Stimulated activated naive CD8-positive, alpha-beta T cell treated with anti-CD3 and anti-CD28 coated beads, Interleukin-15, amount 100 ng/mL, for 72 hours (primary cell): ENCODE results near the gene FETUB.

Source experiments
- ATAC-seq: fragments of 150-1000 bp; cut with Tn5 transposase; 2 replicates; pipeline ENCODE4 v1.10.0; 2021; ENCODE audit warnings: mild to moderate bottlenecking, moderate library complexity
- DNase-seq, 2 donors: peaks; one replicate each; pipeline ENCODE4 v3.0.0; 2021 to 2022
- H3K27ac Mint-ChIP-seq, 2 donors: one replicate each; pipeline ENCODE4 v1.8.0; 2022; ENCODE audit warnings: mild to moderate bottlenecking in 2 of 2, mixed read lengths in 2 of 2, moderate library complexity in 2 of 2
- H3K27me3 Mint-ChIP-seq: one replicate; pipeline ENCODE4 v1.8.0; 2022; ENCODE audit warnings: mixed read lengths
- H3K4me1 Mint-ChIP-seq: one replicate; pipeline ENCODE4 v1.8.0; 2022; ENCODE audit warnings: mild to moderate bottlenecking, mixed read lengths
- H3K4me3 Mint-ChIP-seq, 2 donors: one replicate each; pipeline ENCODE4 v1.8.0; 2022; ENCODE audit warnings: mild to moderate bottlenecking in 2 of 2, mixed read lengths in 2 of 2, moderate library complexity in 1 of 2
- H3K9me3 Mint-ChIP-seq, 2 donors: one replicate each; pipeline ENCODE4 v1.8.0; 2022; ENCODE audit warnings: mixed read lengths in 2 of 2

The FETUB gene

DNA sequence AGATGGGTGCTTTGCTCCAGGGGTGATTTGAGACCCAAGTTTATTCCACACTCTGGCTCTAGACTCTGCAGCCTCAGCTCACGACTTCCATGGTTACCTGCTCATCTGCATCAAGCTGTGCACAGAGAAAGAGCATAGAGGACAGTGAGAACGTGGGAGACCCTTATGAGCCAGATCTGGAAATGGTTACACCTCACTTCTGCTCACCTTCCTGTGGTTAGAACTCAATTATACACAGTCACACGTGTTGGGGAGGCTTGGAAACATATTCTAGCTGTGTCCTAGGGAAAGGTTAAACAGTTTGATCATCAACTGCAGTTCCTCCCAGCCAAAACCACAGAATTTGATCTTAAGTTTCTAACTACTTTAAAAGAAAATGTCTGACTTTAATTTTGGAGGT, 1.8 kb downstream of the FETUB start:
- Mint-ChIP-seq H3K4me3 (peak overlapping the region in 1 of 2 donors; percentile 29), H3K9me3 (no peaks in the 10 kb centered on the region), H3K27ac (no peak overlapping the region), H3K4me1 (peaks cover 41% of the 10 kb centered on the region), H3K27me3 (peaks cover 8% of the 10 kb centered on the region)
- DNase-seq (no peak), ATAC-seq (no peak)

DNA sequence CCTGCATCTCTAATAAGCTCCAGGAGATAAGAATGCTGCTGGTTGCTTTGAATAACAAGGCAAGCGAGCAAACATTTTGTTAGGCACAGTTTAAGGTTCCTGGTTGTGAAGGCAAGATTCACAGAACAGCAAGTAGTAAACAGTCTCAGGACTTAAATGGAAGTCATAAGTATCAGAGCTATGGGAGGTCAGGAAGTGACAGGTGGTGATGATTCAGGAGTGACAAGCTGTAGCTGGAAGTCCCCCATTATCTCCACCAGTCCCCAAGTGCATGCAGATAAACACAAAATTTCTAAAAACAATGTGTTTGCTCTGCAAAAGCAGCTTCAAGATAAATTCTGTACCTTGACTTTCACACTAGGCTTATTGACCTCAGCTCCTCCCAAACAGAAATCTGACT, 3.3 kb downstream of the FETUB start:
- DNase-seq (no peak), ATAC-seq (peak; percentile 91)
- H3K27me3 Mint-ChIP-seq, result peaks cover 8% of the 10 kb centered on the region
- H3K4me3 Mint-ChIP-seq, result peak overlapping the region in 1 of 2 donors; percentile 24
- no peaks in the 10 kb centered on the region for H3K9me3 Mint-ChIP-seq
- no peak overlapping the region for H3K27ac Mint-ChIP-seq
- peaks cover 41% of the 10 kb centered on the region for H3K4me1 Mint-ChIP-seq

DNA sequence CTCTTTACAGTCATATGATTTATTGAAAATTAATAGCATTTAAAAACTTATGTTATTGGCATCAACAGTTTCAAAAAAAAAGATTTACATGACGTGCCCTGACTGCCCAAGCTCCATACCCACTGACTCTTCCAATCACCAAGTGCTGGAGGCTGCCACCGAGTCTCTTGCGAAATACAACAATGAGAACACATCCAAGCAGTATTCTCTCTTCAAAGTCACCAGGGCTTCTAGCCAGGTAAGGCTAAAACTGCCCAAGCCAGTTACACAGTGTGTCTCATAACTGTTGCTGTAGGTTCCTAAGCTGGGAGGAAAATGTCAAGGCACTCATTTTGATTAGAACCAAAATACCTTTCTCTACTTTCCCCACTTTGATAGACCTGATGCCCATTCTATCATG, 4.5 kb downstream of the FETUB start:
- no peak overlapping the region for H3K27ac Mint-ChIP-seq
- H3K27me3 Mint-ChIP-seq, result peaks cover 8% of the 10 kb centered on the region
- H3K9me3 Mint-ChIP-seq, result no peaks in the 10 kb centered on the region
- ATAC-seq, result no peak
- H3K4me1 Mint-ChIP-seq, result peaks cover 43% of the 10 kb centered on the region
- DNase-seq, result no peak
- no peak overlapping the region for H3K4me3 Mint-ChIP-seq

DNA sequence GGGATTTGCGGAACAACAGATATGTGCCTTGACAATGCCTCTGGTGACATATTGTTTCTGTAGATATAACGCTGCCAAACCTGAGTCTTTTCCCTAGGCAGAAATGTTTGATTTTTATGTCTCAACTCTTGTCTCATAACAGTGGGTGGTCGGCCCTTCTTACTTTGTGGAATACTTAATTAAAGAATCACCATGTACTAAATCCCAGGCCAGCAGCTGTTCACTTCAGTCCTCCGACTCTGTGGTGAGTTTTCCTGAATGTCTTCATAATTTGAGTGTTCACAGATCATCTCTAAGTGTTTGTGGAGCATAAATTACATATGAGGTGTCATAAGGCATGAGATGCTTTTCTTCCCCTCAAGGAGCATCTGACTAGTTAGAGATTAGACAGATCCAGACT, 5.9 kb downstream of the FETUB start:
- DNase-seq (no peak), ATAC-seq (no peak)
- Mint-ChIP-seq H3K27me3 (no peaks in the 10 kb centered on the region), H3K4me3 (no peak overlapping the region), H3K27ac (no peak overlapping the region), H3K4me1 (peaks cover 37% of the 10 kb centered on the region), H3K9me3 (no peaks in the 10 kb centered on the region)

DNA sequence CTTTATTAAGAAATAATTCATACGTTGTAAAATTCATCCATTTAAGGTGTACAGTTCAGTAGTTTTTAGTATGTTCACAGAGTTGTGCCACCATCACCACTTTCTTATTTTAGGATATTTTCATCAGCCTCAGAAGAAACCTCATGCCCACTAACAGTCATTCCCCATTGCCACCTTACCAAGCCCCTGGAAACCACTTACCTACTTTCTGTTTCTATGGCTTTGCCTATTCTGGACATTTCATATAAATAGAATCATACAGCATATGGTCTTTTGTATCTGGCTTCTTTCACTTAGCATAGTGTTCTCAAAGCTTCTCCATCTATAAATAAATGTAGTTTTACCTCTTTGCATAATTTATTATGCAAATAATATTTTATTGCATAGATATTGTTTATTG, 6.6 kb downstream of the FETUB start:
- Mint-ChIP-seq H3K4me1 (peaks cover 30% of the 10 kb centered on the region), H3K9me3 (no peaks in the 10 kb centered on the region), H3K27me3 (no peaks in the 10 kb centered on the region), H3K27ac (no peak overlapping the region), H3K4me3 (no peak overlapping the region)
- no peak for DNase-seq
- peak; percentile 53 for ATAC-seq

DNA sequence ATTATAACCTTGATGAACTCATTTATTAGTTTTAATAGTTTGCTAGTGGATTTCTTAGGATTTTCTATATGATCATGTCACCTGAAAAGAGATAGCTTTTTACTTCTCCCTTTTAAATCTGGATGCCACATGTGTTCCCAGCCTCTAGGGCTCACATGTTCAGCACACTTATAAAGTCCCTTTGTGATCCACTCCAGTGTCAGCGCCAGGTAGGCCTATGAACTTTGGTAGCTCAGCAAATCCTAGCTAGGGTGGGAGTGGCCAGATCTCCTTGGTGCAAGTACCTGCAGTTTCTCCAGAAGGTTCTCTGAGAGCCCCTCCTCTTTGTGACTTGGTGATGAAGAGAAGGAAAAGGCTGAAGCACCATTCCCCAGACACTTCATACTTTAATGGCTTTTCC, 8.7 kb downstream of the FETUB start:
- ATAC-seq, result no peak
- Mint-ChIP-seq H3K9me3 (no peaks in the 10 kb centered on the region), H3K4me3 (no peak overlapping the region), H3K27ac (no peak overlapping the region), H3K4me1 (peaks cover 10% of the 10 kb centered on the region), H3K27me3 (peaks cover 7% of the 10 kb centered on the region)
- no peak for DNase-seq

DNA sequence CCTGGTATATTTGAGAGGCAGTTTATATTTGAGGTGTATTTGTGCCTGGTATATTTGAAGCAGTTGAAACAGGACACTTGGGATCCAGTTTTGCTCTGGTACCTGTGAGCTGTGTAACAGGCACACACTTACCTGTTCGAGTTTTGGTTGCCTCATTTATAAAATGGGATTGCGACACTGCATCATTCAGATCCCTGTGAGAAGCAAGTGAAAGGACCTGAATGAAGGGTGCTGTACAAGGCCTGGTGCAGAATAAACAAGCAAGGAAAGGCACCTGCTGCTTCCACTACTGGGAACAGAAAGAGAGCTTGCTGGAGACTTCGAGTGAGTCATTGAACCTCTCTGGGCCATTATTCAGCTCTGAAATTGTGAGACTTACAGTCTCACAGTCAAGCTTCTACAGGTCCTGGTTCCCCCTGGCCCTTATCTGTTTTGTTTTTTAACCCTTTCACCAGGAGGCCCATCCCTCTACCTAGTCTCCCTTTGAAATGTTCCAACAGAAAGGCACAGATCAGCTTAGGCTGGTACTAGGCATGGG, 11.5 kb downstream of the FETUB start:
- Mint-ChIP-seq H3K27me3 (peaks cover 15% of the 10 kb centered on the region), H3K27ac (no peak overlapping the region), H3K4me3 (no peak overlapping the region), H3K4me1 (peaks cover 4% of the 10 kb centered on the region), H3K9me3 (no peaks in the 10 kb centered on the region)
- DNase-seq (no peak), ATAC-seq (no peak)

DNA sequence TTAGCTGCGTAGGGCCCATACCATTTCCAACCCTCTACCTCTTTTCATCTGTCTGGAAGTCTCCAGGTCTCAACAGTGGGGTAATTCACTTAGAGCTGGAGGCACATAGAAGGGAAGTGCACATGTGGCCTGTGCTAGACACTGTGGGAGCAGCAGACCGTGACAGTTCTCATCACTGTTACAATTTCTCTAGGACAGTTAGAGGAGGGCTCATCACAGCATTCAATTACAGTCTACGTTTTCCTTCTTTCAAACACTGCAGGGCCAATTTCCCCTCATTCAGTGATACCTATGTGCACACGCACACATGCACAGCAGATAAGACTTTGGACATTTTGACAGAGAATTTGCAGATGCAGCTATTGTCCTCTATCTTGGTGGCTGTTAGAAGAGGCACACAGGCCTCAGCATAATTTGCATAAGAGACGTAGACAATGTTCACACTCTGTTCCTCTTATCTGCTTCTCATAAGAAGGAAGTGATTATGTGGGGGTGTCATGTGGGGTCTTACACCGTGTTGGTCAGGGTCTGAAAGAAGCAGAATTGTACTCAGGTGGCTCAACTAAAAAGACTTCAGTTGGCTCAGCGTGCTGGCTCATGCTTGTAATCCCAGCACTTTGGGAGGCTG, 13.0 kb downstream of the FETUB start:
- peaks cover 4% of the 10 kb centered on the region for H3K4me1 Mint-ChIP-seq
- no peak for ATAC-seq
- no peak for DNase-seq
- no peak overlapping the region for H3K4me3 Mint-ChIP-seq
- peaks cover 21% of the 10 kb centered on the region for H3K27me3 Mint-ChIP-seq
- no peaks in the 10 kb centered on the region for H3K9me3 Mint-ChIP-seq
- H3K27ac Mint-ChIP-seq, result no peak overlapping the region

DNA sequence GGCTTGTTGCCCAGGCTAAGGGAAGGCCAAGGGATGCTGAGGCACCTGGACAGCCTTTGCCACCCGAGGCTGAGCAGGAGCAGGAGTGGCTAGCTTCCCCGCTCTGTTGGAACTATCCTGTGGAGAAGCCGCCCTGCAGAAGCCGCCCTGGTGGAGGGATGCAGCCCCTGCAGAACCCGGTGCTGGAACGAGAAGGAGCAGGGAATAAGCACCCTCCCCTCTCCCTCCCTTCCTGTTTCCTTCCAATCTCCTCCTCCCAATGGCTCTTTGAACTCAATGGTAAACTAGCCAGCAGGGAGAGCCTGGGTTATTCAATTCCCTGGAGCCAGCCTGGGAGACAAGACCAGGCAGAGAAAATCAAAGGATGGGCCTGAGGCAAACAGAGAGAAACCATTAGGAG, 13.8 kb downstream of the FETUB start:
- peaks cover 28% of the 10 kb centered on the region for H3K27me3 Mint-ChIP-seq
- H3K4me3 Mint-ChIP-seq, result no peak overlapping the region
- ATAC-seq (no peak), DNase-seq (no peak)
- no peaks in the 10 kb centered on the region for H3K9me3 Mint-ChIP-seq
- H3K4me1 Mint-ChIP-seq, result peaks cover 4% of the 10 kb centered on the region
- no peak overlapping the region for H3K27ac Mint-ChIP-seq

DNA sequence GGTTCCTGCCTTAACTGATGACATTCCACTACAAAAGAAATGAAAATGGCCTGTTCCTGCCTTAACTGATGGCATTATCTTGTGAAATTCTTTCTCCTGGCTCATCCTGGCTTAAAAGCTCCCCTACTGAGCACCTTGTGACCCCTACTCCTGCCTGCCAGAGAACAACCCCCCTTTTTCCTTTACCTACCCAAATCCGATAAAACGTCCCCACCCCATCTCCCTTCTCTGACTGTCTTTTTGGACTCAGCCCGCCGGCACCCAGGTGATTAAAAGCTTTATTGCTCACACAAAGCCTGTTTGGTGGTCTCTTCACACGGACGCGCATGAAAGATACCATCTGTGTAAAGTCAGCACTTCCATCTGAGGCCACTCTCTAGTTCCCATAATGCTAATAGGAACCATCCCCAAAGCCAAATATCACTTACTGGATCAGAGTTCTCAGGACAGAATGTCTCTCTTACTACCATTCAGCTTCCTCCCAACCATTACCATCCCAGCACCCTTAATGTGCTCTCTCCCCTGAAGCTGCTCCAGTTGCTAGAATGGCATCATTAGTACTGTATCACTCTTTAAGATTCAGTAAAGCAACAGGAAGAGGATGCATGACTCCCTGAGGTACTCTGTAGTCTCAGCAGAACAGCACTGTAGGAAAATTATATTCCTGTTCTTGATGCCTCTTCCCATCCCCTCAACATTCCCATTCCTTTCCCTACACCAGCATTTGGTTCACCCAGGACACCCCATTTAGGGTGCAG, 23.3 kb downstream of the FETUB start:
- ATAC-seq, result no peak
- Mint-ChIP-seq H3K27me3 (peaks cover 30% of the 10 kb centered on the region), H3K9me3 (no peaks in the 10 kb centered on the region), H3K27ac (no peak overlapping the region), H3K4me1 (peaks cover 6% of the 10 kb centered on the region), H3K4me3 (no peak overlapping the region)
- no peak for DNase-seq

DNA sequence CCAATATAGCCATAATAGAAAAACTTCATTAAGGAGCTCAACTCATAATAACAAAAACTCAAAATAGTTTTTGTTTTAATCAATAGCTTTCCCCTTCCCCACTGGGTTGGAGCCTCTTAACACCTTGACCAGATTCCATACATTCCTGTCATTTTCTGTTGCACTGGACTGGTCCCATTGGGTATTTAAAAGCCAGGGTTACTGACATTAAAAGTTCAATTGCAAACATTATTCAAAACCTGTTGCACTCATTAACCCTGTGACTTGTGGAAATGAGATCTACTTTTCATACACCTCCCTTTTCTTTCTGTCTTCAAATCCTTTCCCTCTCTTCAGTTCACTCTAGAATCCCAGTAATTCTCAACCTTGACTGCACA, 23.9 kb downstream of the FETUB start:
- Mint-ChIP-seq H3K9me3 (no peaks in the 10 kb centered on the region), H3K4me3 (no peak overlapping the region), H3K4me1 (peaks cover 8% of the 10 kb centered on the region), H3K27ac (no peak overlapping the region), H3K27me3 (peaks cover 24% of the 10 kb centered on the region)
- no peak for ATAC-seq
- DNase-seq, result no peak

DNA sequence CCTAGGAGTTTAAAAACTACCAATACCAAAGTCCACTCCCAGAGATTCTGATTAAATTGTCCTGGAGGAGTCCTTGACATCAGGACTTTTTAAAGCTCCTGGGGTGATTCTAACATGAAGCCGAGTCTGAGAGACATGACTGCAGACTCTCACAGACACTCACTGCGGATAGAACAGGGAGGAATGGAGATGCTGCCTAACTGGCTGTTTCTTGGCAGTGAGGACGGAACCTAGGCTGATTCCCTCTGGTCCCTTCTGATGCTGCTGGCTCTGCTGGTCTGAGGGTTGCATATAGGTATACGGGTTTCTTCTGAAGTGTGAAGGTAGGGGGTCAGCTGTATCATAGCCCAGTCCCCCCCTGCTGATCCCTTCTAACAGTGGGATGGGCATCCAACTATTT, 24.3 kb downstream of the FETUB start:
- H3K27me3 Mint-ChIP-seq, result peaks cover 20% of the 10 kb centered on the region
- ATAC-seq (no peak), DNase-seq (no peak)
- H3K9me3 Mint-ChIP-seq, result no peaks in the 10 kb centered on the region
- H3K4me3 Mint-ChIP-seq, result no peak overlapping the region
- H3K27ac Mint-ChIP-seq, result no peak overlapping the region
- H3K4me1 Mint-ChIP-seq, result peaks cover 12% of the 10 kb centered on the region

DNA sequence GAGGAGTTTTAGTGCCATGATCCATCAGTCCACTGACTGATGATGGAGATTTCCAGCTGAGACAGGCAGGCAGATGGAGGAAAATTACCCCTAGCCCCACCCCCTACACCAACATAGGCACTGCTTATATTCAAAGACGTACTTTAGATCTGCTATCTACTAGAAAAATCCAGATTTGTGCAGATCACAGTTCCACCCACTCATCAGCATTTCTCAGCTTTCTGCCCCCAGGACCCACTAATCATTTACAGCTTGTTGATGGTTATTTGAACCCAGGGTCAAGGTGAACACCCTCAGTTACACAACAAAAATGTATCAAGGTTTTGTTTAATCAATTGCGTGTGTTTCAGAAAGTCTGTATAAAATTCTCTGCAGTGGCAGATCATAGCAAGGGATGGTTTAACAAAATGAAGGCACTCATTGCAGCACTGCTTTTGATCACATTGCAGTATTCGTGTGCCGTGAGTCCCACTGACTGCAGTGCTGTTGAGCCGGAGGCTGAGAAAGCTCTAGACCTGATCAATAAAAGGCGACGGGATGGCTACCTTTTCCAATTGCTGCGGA, 25.5 kb downstream of the FETUB start, which contains the start of gene HRG:
Gene HRG (plus strand): TSS at position 390 of the 564 bp plus-strand sequence. CDS start 18 bp downstream, at position 408.
- DNase-seq (no peak), ATAC-seq (no peak)
- H3K4me1 Mint-ChIP-seq, result peaks cover 17% of the 10 kb centered on the region
- H3K9me3 Mint-ChIP-seq, result no peaks in the 10 kb centered on the region
- no peak within 1 kb of the TSS for H3K27ac Mint-ChIP-seq
- H3K4me3 Mint-ChIP-seq, result no peak within 1 kb of the TSS
- peaks cover 19% of the 10 kb centered on the region for H3K27me3 Mint-ChIP-seq

DNA sequence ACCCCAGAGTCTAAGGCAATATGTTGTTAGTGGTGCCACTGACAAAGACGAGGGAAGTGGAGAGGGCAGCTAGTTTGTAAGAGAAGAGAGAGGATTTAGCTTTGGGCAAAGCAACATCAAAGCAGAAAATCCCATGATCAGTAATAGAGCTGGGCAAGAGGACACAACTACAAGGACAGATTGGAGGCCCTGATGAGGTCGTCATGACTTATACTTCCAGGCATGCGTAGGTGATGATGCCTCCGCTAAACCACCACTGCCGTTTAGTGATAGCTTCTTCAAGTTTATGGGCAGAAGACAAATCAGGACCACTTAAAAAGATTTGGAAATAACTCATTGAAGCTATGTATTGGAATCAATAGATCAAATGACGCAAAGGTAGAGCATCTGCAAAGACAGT, 28.2 kb downstream of the FETUB start:
- DNase-seq (no peak), ATAC-seq (no peak)
- H3K4me3 Mint-ChIP-seq, result no peak overlapping the region
- peaks cover 17% of the 10 kb centered on the region for H3K4me1 Mint-ChIP-seq
- H3K9me3 Mint-ChIP-seq, result no peaks in the 10 kb centered on the region
- peaks cover 23% of the 10 kb centered on the region for H3K27me3 Mint-ChIP-seq
- H3K27ac Mint-ChIP-seq, result no peak overlapping the region

DNA sequence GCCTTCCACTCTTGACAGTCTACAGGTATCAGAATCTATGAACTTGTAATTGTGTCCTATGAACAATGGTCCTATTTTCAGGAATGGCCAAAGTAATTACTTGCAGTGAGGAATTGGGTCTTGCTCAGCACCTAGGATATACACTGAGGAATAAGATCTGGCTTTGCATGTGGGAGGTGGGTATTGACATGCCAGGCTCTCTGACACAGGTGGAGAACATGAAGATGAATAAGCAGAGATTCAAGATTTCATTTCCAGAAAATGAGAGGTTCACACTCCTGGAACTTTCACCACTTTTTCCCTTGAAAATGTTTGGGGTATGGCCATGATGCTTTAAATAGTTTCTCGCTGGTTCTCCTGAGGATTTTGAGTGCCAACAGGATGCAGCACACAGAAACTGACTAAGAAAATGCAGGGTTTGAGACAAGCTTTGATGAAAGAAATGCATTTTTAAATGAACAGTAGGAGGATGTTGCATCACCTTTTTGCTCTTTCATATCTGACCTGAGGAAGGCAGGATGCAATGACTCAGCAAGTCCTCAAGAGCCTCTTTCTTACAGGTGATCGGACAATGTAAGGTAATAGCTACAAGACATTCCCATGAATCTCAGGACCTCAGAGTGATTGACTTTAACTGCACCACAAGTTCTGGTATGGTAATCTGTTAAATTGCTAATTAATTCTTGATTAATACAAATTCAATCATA, 29.3 kb downstream of the FETUB start:
- H3K9me3 Mint-ChIP-seq, result no peaks in the 10 kb centered on the region
- DNase-seq (no peak), ATAC-seq (peak; percentile 84)
- peaks cover 17% of the 10 kb centered on the region for H3K4me1 Mint-ChIP-seq
- H3K27me3 Mint-ChIP-seq, result peaks cover 19% of the 10 kb centered on the region
- H3K27ac Mint-ChIP-seq, result peak overlapping the region; percentile 75 to 89
- peak overlapping the region; percentile 1 to 13 for H3K4me3 Mint-ChIP-seq

DNA sequence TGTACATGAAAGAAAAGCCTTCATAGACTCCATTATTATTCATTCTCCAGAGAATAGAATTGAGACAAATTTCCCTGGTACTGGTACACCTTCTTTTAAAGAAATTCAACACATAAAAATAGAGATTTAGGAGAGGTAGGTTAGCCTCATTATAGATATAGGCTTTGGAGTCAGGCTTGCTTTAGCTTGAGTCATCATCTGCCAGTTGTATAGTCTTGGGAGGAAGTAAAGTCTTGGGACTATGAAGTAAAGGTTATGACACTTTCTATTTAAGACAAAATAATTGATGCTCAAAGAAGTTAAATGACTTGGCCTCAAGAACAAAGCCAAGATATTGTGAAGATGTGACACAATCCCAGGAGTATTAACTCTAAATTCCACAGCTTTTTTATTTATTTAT, 30.0 kb downstream of the FETUB start:
- Mint-ChIP-seq H3K27ac (peak overlapping the region in 1 of 2 donors; percentile 39), H3K27me3 (peaks cover 25% of the 10 kb centered on the region)
- no peak for ATAC-seq

More for the DNA sequence above, 30.0 kb downstream of the FETUB start:
- no peak overlapping the region for H3K4me3 Mint-ChIP-seq
- no peaks in the 10 kb centered on the region for H3K9me3 Mint-ChIP-seq
- no peak for DNase-seq
- peaks cover 17% of the 10 kb centered on the region for H3K4me1 Mint-ChIP-seq
